Peyer's patch (tissue), 4 donors: ENCODE data around the gene MARK3. TPM values are rescaled to one million over a fixed set of nuclear protein-coding genes. Genes with fewer than 3 reads are reported as not detected.

ENCODE experiments used
- DNase-seq, 3 donors: peaks; one replicate each; pipeline ENCODE4 v3.0.0-alpha.2; 2017 to 2019
- H3K27ac ChIP-seq, 4 donors: fragments of 200-600 bp; sonication (generic); one replicate each; pipeline ENCODE4 v1.5.1; 2016 to 2019
- H3K27me3 ChIP-seq, 2 donors: fragments of 200-600 bp; sonication (generic); one replicate each; pipeline ENCODE4 v1.5.1; 2019
- H3K36me3 ChIP-seq, 3 donors: fragments of 200-600 bp; sonication (generic); one replicate each; pipeline ENCODE4 v1.5.1; 2016 to 2019
- H3K4me1 ChIP-seq, 4 donors: fragments of 200-600 bp; sonication (generic); one replicate each; pipeline ENCODE4 v1.5.1; 2016 to 2019
- H3K4me3 ChIP-seq, 4 donors: fragments of 200-600 bp; sonication (generic); 1 replicate in 3 of 4; 2 replicates in 1 of 4; pipeline ENCODE4 v1.5.1; 2016 to 2019; ENCODE audit warnings: mild to moderate bottlenecking in 1 of 4
- H3K9me3 ChIP-seq, 4 donors: fragments of 200-600 bp; sonication (generic); one replicate each; pipeline ENCODE4 v1.5.1; 2016 to 2019; ENCODE audit warnings: mild to moderate bottlenecking in 1 of 4
- CTCF ChIP-seq, 6 experiments: fragments of 450-650 bp in 4 of 6; fragments of 200-600 bp in 2 of 6; sonication (generic) in 1 of 6; IDR thresholded peaks; one replicate each; pipeline ENCODE4 v1.5.1; 2017 to 2019; ENCODE audit warnings: antibody characterized with exemption in 6 of 6, mild to moderate bottlenecking in 3 of 6, moderate library complexity in 1 of 6
- POLR2A ChIP-seq, 2 donors: fragments of 450-650 bp; IDR thresholded peaks; one replicate each; pipeline ENCODE4 v1.5.1; 2017; ENCODE audit warnings: antibody characterized with exemption in 2 of 2, mild to moderate bottlenecking in 2 of 2, moderate library complexity in 2 of 2
- total RNA-seq, 4 donors: library from RNA; depleted of rRNA; stranded (reverse); fragments of >200 nt; gene quantifications; one replicate each; pipeline ENCODE4 v1.1.0, GENCODE V29; 2016

Gene MARK3
- total RNA-seq, 4 donors from 2014 or later: 76.0 to 196 (median 99.5) TPM

DNA sequence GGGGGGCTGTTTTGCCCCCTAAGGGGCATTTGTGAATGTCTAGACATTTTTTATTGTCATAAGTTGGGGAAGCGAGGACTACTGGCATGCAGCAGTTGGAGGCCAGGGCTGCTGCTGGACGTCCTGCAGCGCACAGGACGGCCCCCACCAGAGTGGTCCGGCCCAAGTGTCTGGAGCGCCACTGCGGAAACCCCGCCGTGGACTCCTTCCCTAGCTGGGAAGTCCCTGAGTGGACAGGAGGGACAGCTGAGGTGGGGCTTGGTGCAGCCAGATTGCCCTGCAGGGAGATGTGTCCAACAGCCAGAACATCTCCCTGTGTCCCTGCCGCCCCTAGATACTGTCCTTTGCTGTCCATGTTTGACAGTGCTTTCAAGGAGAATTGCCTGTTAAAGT is 132.0 kb downstream of the MARK3 start:
- Histone ChIP-seq H3K4me1 (peaks cover 0 to 47% (median 13%) of the 10 kb centered on the region in 4 donors), H3K9me3 (no peaks in the 10 kb centered on the region), H3K27ac (no peak overlapping the region), H3K27me3 (peaks cover 0 to 5% of the 10 kb centered on the region in 2 donors), H3K4me3 (no peak overlapping the region), H3K36me3 (no peaks in the 10 kb centered on the region)
- no peak for TF ChIP-seq POLR2A (IDR thresholded peaks at IDR 0.05)
- no peak for TF ChIP-seq CTCF (IDR thresholded peaks at IDR 0.05)
- peak in 1 of 3 donors; percentile 42 for DNase-seq

DNA sequence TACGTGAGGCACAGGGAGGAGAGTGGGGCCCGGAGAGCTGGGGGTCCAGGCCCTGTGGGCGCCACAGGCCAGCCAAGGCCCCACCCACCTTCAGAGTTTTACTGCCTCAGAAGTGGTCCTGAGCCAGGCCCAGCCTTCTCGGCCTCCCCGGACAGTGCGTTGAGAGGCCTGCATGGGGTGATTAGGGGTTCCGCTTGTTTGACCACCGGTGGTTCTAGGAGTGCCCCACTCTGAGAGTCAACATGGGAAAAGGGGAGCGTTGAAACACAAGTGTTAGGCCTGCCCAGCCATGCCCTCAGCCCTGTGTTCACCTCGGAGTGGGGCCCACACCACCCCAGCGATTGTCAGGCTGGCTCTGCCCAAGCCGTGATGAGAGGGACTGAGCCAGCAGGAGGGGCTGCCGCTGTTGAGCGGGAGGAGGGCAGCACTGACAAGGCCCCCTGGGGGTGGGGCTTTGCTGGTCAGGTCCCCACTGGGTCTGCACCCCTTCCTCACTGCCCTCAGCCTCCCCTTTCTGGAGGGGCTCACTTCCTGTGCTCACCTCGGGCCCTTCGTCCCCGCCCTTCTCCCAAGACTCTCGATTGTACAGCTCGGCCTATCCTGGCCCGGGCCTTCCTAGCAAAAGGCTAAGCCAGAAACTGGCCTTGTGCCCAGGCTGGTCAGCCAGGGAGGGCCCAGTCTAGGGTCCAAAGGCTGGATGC is 132.7 kb downstream of the MARK3 start:
- Histone ChIP-seq H3K9me3 (no peaks in the 10 kb centered on the region), H3K4me1 (peaks cover 0 to 48% (median 19%) of the 10 kb centered on the region in 4 donors), H3K27ac (peak overlapping the region in 1 of 4 donors; percentile 15), H3K4me3 (no peak overlapping the region), H3K36me3 (no peaks in the 10 kb centered on the region), H3K27me3 (peaks cover 0 to 6% of the 10 kb centered on the region in 2 donors)
- DNase-seq: peak in 1 of 3 donors; percentile 40
- TF ChIP-seq CTCF (IDR thresholded peaks at IDR 0.05): no peak
- no peak for TF ChIP-seq POLR2A (IDR thresholded peaks at IDR 0.05)

DNA sequence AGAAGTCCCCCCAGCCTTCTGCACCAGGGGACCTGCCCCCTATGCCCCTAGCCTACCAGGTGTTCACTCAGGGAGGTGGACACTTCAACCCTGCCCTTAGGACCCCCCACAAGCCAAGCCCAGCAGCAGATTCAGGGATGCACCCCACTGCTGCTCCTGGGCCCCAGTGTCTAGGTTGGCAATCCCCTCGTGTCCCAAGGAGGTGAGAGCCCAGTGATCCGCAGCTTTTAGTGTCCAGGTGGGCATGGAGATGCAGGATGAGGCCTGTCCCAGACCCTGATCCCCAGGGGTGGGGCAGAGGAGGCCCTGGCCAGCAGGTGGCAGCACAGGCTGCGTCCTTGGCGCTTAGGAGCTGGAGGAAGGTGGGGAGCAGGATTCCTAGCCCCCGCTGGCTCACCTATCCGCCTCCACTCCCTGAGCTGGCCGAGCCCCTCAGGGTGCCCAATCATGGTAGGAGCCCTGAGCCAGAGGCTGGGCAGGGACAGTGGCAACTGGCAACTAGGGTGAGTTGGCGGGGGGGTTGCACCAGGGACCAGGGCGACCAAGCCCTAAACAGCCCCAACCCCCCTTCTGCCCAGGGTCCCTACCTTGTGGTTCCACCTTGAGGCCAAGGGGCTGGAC is 133.3 kb downstream of the MARK3 start:
- DNase-seq: peak; percentile 53 to 82 (median 79)
- TF ChIP-seq POLR2A (IDR thresholded peaks at IDR 0.05): no peak
- peak; percentile 66 to 91 (median 86) for TF ChIP-seq CTCF (IDR thresholded peaks at IDR 0.05)
- Histone ChIP-seq H3K9me3 (no peaks in the 10 kb centered on the region), H3K27ac (peak overlapping the region in 1 of 4 donors; percentile 15), H3K27me3 (peaks cover 0 to 6% of the 10 kb centered on the region in 2 donors), H3K4me3 (no peak overlapping the region), H3K36me3 (no peaks in the 10 kb centered on the region), H3K4me1 (peaks cover 0 to 52% (median 21%) of the 10 kb centered on the region in 4 donors)

DNA sequence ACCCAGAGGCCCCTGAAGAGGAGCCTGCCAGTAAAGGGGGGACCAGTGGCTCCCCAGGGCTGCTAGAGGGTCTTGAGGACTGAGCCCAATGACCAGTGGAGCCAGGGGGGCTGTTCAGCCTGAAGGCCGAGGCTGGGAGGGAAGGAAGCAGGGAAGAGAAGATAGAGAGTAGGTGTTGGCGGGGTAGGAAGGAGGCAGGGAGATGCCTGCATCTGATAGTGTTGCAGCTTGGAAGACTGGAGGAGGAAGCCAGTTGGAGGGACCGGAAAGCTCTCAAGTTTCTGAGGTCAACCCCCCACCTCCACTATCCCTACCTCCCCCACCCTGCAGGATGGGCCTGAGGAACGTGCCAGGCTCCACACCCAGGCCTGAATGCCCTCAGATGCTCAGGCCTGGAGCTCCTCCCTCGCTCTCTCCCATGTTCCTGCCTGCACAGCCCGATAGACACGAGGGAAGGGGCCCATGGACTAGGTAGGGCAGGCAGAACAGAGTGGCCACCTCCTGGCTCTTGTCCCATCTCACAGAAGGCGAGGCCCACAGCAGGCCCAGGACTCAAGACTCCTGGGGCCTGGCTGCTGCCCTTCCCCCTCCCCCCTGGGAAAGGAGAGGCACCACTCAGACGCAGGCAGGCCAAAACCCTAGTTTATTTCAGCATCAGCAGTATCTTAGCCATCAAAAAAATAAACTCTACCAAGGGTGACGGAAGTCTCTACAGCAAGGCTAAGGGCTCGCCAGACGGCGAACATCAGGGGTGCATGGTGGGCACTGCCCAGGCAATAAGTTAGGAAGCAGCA is 134.0 kb downstream of the MARK3 start:
- Histone ChIP-seq H3K4me3 (no peak overlapping the region), H3K27ac (peak overlapping the region in 1 of 4 donors; percentile 6), H3K27me3 (peaks cover 0 to 6% of the 10 kb centered on the region in 2 donors), H3K9me3 (no peaks in the 10 kb centered on the region), H3K4me1 (peaks cover 0 to 52% (median 21%) of the 10 kb centered on the region in 4 donors), H3K36me3 (no peaks in the 10 kb centered on the region)
- DNase-seq: peak in 1 of 3 donors; percentile 51
- TF ChIP-seq CTCF (IDR thresholded peaks at IDR 0.05) (no peak), POLR2A (IDR thresholded peaks at IDR 0.05) (no peak)

DNA sequence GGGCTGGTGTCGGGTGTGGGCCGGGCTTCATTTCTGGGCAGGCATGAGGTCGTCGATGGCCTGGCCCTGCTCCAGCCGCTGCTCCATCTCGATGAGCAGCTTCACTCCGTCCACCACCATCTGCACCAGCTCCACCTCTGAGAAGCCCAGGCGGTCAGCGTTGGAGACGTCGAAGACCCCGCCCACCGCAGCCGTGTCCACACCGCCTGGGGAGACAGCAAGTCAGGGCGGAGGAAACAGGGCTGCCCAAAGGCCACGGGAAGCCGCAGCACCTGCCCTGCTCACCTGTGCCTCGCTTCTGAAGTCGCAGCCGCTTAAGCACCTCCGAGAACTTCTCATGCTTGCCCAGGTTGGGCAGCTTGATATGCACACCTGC is 134.6 kb downstream of the MARK3 start:
- no peak overlapping the region for H3K4me3 ChIP-seq
- H3K9me3 ChIP-seq: no peaks in the 10 kb centered on the region
- H3K4me1 ChIP-seq: peaks cover 0 to 56% (median 21%) of the 10 kb centered on the region in 4 donors

More for the DNA sequence above, 134.6 kb downstream of the MARK3 start:
- Histone ChIP-seq H3K36me3 (no peaks in the 10 kb centered on the region), H3K27ac (peak overlapping the region in 1 of 4 donors; percentile 87), H3K27me3 (peaks cover 0 to 6% of the 10 kb centered on the region in 2 donors)
- TF ChIP-seq POLR2A (IDR thresholded peaks at IDR 0.05) (no peak), CTCF (IDR thresholded peaks at IDR 0.05) (no peak)
- DNase-seq: no peak
